Activated CD8-positive, alpha-beta memory T cell treated with anti-CD3 and anti-CD28 coated beads for 1 hour (primary cell): ENCODE results near the gene INF2.
"Not testable (repeated sequence)": the region's sequence is repeated elsewhere in the genome, so short reads cannot be mapped to it uniquely, and the experiment has no call there.

ENCODE experiments used
- DNase-seq, 2 donors: peaks; one replicate each; pipeline ENCODE4 v3.0.0-alpha.2; 2020; ENCODE audit warnings: low read depth in 1 of 2; ENCODE audit errors: extremely low read depth in 1 of 2

The INF2 gene

GRCh38 chr14:104717646-104718045 lies 28.2 kb downstream of the INF2 start:
- DNase-seq, result no peak

- no peak for DNase-seq
These were observed 28.7 kb downstream of the INF2 start for GRCh38 chr14:104718147-104718546.

- DNase-seq, result no peak
These were observed 29.5 kb downstream of the INF2 start for GRCh38 chr14:104718871-104719270.

- no peak for DNase-seq
These were observed 29.9 kb downstream of the INF2 start for GRCh38 chr14:104719343-104719742.

GRCh38 chr14:104721505-104722431 lies 32.4 kb downstream of the INF2 start:
- DNase-seq, result no peak

- no peak for DNase-seq
These were observed 33.7 kb downstream of the INF2 start for GRCh38 chr14:104722938-104723650.

- peak in 1 of 2 donors; percentile 42 for DNase-seq
These were observed 34.4 kb downstream of the INF2 start, which contains the start of gene ADSS1 for GRCh38 chr14:104723651-104724406. Gene ADSS1 (plus strand): TSS chr14:104724229. CDS start chr14:104724271, 42 bp downstream.

GRCh38 chr14:104724407-104724980 lies 35.1 kb downstream of the INF2 start:
- no peak for DNase-seq

GRCh38 chr14:104724981-104725771 lies 35.8 kb downstream of the INF2 start:
- no peak for DNase-seq

GRCh38 chr14:104725772-104726548 lies 36.5 kb downstream of the INF2 start:
- no peak for DNase-seq

- DNase-seq, result no peak
These were observed 37.4 kb downstream of the INF2 start for GRCh38 chr14:104726600-104727451.

- DNase-seq, result no peak
These were observed 39.2 kb downstream of the INF2 start for GRCh38 chr14:104728631-104729030.

- DNase-seq, result not testable (repeated sequence)
These were observed 39.9 kb downstream of the INF2 start for GRCh38 chr14:104729176-104729834.

GRCh38 chr14:104729835-104730181 lies 40.4 kb downstream of the INF2 start:
- DNase-seq, result no peak

GRCh38 chr14:104730487-104730886 lies 41.1 kb downstream of the INF2 start:
- DNase-seq, result no peak

- DNase-seq, result no peak
These were observed 42.2 kb downstream of the INF2 start for GRCh38 chr14:104731320-104732294.

GRCh38 chr14:104732355-104732804 lies 43.0 kb downstream of the INF2 start:
- DNase-seq, result no peak
